ENCODE measurements around the gene UXT.

DNA sequence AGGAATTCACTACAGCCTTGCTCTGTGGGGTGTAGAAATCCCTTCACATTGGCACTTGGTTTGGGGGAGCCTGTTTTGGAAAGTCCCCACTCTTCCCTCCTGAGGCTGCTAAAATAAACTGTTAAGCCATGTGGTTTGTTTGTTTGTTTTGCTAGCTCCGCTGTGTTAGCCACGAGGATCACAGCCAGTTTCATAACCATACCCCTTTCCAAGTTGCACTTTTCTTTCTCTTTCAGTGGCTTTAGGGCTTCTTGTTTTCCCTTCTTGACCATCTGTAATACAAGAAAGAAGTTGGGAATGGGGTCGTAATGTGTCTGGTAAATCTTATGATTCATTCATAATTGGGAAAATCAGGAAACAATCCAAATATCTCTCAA is 24.8 kb upstream of the UXT start:
- TF ChIP-seq, protein P1, sequence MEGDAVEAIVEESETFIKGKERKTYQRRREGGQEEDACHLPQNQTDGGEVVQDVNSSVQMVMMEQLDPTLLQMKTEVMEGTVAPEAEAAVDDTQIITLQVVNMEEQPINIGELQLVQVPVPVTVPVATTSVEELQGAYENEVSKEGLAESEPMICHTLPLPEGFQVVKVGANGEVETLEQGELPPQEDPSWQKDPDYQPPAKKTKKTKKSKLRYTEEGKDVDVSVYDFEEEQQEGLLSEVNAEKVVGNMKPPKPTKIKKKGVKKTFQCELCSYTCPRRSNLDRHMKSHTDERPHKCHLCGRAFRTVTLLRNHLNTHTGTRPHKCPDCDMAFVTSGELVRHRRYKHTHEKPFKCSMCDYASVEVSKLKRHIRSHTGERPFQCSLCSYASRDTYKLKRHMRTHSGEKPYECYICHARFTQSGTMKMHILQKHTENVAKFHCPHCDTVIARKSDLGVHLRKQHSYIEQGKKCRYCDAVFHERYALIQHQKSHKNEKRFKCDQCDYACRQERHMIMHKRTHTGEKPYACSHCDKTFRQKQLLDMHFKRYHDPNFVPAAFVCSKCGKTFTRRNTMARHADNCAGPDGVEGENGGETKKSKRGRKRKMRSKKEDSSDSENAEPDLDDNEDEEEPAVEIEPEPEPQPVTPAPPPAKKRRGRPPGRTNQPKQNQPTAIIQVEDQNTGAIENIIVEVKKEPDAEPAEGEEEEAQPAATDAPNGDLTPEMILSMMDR (IDR thresholded peaks at IDR 0.05) = no peak
- TF ChIP-seq POLR2A (IDR thresholded peaks at IDR 0.05) = no peak
